A549 (cell line): ENCODE measurements around the gene ACADVL. TPM values are rescaled to one million over a fixed set of nuclear protein-coding genes. Genes with fewer than 3 reads are reported as not detected.

ENCODE experiments used
- ATAC-seq, 2 experiments: fragments of 200-7000 bp in 1 of 2; fragments of >200 bp in 1 of 2; cut with Nextera tagmentation in 1 of 2; cut with Tn5 transposase in 1 of 2; 3 replicates each; pipeline versions ENCODE4 v1.8.0 to v1.9.1; 2018 to 2020; ENCODE audit warnings: mild to moderate bottlenecking in 1 of 2, moderate library complexity in 1 of 2
- CTCF ChIA-PET: fragments of 300-600 bp; sonication (Branson Sonifier 250); formaldehyde crosslinking; extraction: SDS; loops from one replicate; lab custom pipeline; 2021; ENCODE audit warnings: antibody characterized with exemption, inconsistent platforms; lab: Yijun Ruan, JAX
- POLR2A ChIA-PET: fragments of 350-600 bp; formaldehyde crosslinking; extraction: SDS; loops from one replicate; lab custom pipeline; 2021; ENCODE audit warnings: antibody characterized with exemption, inconsistent platforms; lab: Yijun Ruan, JAX
- DNase-seq, 2 experiments: peaks; one replicate each; pipeline versions ENCODE4 v3.0.0 to v3.0.0-alpha.2; 2011 to 2016; ENCODE audit warnings: low read depth in 1 of 2, low spot score in 1 of 2
- FAIRE-seq: peaks from 2 replicates; lab custom pipeline; 2011; peaks lifted over from hg19 to GRCh38; lab: Jason Lieb, UNC
- H3K27ac ChIP-seq, 2 experiments: fragments of >200 bp; sonication (Bioruptor Twin); formaldehyde crosslinking; 3 replicates each; pipeline ENCODE4 v1.5.1; 2016 to 2017
- H3K4me1 ChIP-seq: fragments of >200 bp; sonication (Bioruptor Twin); formaldehyde crosslinking; 3 replicates; pipeline ENCODE4 v1.6.1; 2016
- H3K4me2 ChIP-seq: fragments of >200 bp; sonication (Bioruptor Twin); formaldehyde crosslinking; 3 replicates; pipeline ENCODE4 v1.6.1; 2016
- H3K4me3 ChIP-seq: fragments of >200 bp; sonication (Bioruptor Twin); formaldehyde crosslinking; 3 replicates; pipeline ENCODE4 v1.5.1; 2016
- H3K9me3 ChIP-seq: fragments of >200 bp; sonication (Bioruptor Twin); formaldehyde crosslinking; 3 replicates; pipeline ENCODE4 v1.6.1; 2016
- BCL3 ChIP-seq: fragments of >200 bp; sonication (Bioruptor Twin); formaldehyde crosslinking; IDR thresholded peaks from 3 replicates; pipeline ENCODE4 v1.6.1; 2016
- CBX8 ChIP-seq: fragments of 200-600 bp; sonication (generic); IDR thresholded peaks from 2 replicates; pipeline ENCODE4 v1.6.1; 2016
- CEBPB ChIP-seq, 2 experiments: fragments of >200 bp in 1 of 2; sonication (Bioruptor Twin) in 1 of 2; formaldehyde crosslinking in 1 of 2; IDR thresholded peaks; 2 replicates each; pipeline ENCODE4 v1.6.1; 2012 to 2016
- CHD4 ChIP-seq: fragments of 200-600 bp; sonication (generic); IDR thresholded peaks from 2 replicates; pipeline ENCODE4 v1.6.1; 2016; ENCODE audit warnings: antibody characterized with exemption, mild to moderate bottlenecking, borderline replicate concordance
- E2F6 ChIP-seq: IDR thresholded peaks from 2 replicates; pipeline ENCODE4 v1.6.1; 2012; ENCODE audit warnings: low read depth, borderline replicate concordance
- EHF ChIP-seq: fragments of 250-450 bp; sonication (Bioruptor Pico); IDR thresholded peaks from 2 replicates; pipeline ENCODE4 v1.5.0; 2020; ENCODE audit warnings: mild to moderate bottlenecking
- EP300 ChIP-seq, 2 experiments: fragments of >200 bp; sonication (Bioruptor Twin); formaldehyde crosslinking; IDR thresholded peaks; 2 replicates in 1 of 2; 3 replicates in 1 of 2; pipeline ENCODE4 v1.6.1; 2016 to 2017
- FOSL2 ChIP-seq, 2 experiments: fragments of 450-650 bp in 1 of 2; fragments of >200 bp in 1 of 2; sonication (Bioruptor Twin) in 1 of 2; formaldehyde crosslinking; IDR thresholded peaks; 2 replicates each; pipeline versions ENCODE4 v1.5.0 to v1.6.1; 2016 to 2020; ENCODE audit warnings: mild to moderate bottlenecking in 1 of 2, moderate library complexity in 1 of 2
- FOXS1 ChIP-seq: fragments of 250-450 bp; sonication (Bioruptor Pico); IDR thresholded peaks from 2 replicates; pipeline ENCODE4 v1.5.0; 2020; ENCODE audit warnings: mild to moderate bottlenecking, moderate library complexity
- GATA3 ChIP-seq: IDR thresholded peaks from 2 replicates; pipeline ENCODE4 v1.6.1; 2012; ENCODE audit warnings: borderline replicate concordance
- HDAC2 ChIP-seq: fragments of 200-600 bp; sonication (generic); IDR thresholded peaks from 2 replicates; pipeline ENCODE4 v1.6.1; 2016
- HOXB5 ChIP-seq: fragments of 250-450 bp; sonication (Bioruptor Pico); IDR thresholded peaks from 2 replicates; pipeline ENCODE4 v1.5.0; 2020; ENCODE audit warnings: mild to moderate bottlenecking, moderate library complexity
- JUN ChIP-seq, 2 experiments: fragments of >200 bp; sonication (Bioruptor Twin); formaldehyde crosslinking; IDR thresholded peaks; 2 replicates in 1 of 2; 3 replicates in 1 of 2; pipeline ENCODE4 v1.6.1; 2016 to 2017
- KDM5A ChIP-seq: fragments of 200-600 bp; sonication (generic); IDR thresholded peaks from 2 replicates; pipeline ENCODE4 v1.6.1; 2016; ENCODE audit warnings: antibody characterized with exemption, mild to moderate bottlenecking
- NPAS2 ChIP-seq: fragments of 250-450 bp; sonication (Bioruptor Pico); IDR thresholded peaks from 2 replicates; pipeline ENCODE4 v1.8.0; 2022; ENCODE audit warnings: mild to moderate bottlenecking, moderate library complexity, borderline replicate concordance
- PHF8 ChIP-seq: fragments of 200-600 bp; sonication (generic); IDR thresholded peaks from 2 replicates; pipeline ENCODE4 v1.6.1; 2016; ENCODE audit warnings: low read depth, mild to moderate bottlenecking, antibody characterized with exemption, moderate library complexity, borderline replicate concordance
- POLR2A ChIP-seq: IDR thresholded peaks from 2 replicates; pipeline ENCODE4 v1.6.1; 2012; ENCODE audit warnings: mild to moderate bottlenecking, low read length
- RAD21 ChIP-seq, 2 experiments: fragments of >200 bp in 1 of 2; sonication (Bioruptor Twin) in 1 of 2; formaldehyde crosslinking in 1 of 2; IDR thresholded peaks in 1 of 2; conservative IDR thresholded peaks in 1 of 2; 2 replicates in 1 of 2; 3 replicates in 1 of 2; pipeline ENCODE4 v1.6.1; 2012 to 2018; ENCODE audit warnings: inconsistent platforms in 1 of 2
- SMC3 ChIP-seq: fragments of >200 bp; sonication (Bioruptor Twin); formaldehyde crosslinking; IDR thresholded peaks from 3 replicates; pipeline ENCODE4 v1.6.1; 2018; ENCODE audit warnings: inconsistent platforms
- SREBF2 ChIP-seq: fragments of 450-650 bp; IDR thresholded peaks from 2 replicates; pipeline ENCODE4 v1.6.1; 2014; ENCODE audit warnings: mild to moderate bottlenecking, moderate library complexity
- TFCP2L1 ChIP-seq: fragments of 250-450 bp; sonication (Bioruptor Pico); IDR thresholded peaks from 2 replicates; pipeline ENCODE4 v1.5.0; 2021; ENCODE audit warnings: mild to moderate bottlenecking
- ZSCAN20 ChIP-seq: fragments of 250-450 bp; sonication (Bioruptor Pico); IDR thresholded peaks from 2 replicates; pipeline ENCODE4 v1.8.0; 2022; ENCODE audit warnings: mild to moderate bottlenecking, moderate library complexity
- WGBS: methylation state at CpG from one replicate; pipeline ENCODE4 v1.1.6; 2017; ENCODE audit errors: missing lambda C conversion rate; 5-methylcytosine and 5-hydroxymethylcytosine counted together
- polyA plus RNA-seq, 4 experiments: library from polyadenylated mRNA; depleted of rRNA in 3 of 4; stranded (reverse); fragments of >200 nt; fragmentation: RNase III in 1 of 4; extraction: RNeasy Plus Mini Kit Qiagen cat#74134 plus additional on column Dnase treatment in 1 of 4; gene quantifications; 2 replicates in 3 of 4; 3 replicates in 1 of 4; pipeline ENCODE4 v1.2.3, GENCODE V29; 2011 to 2017
- TF ChIP-seq, protein P1 (sequence below): fragments of >200 bp; sonication (Bioruptor Twin); formaldehyde crosslinking; IDR thresholded peaks from 2 replicates; pipeline ENCODE4 v1.6.1; 2016
- TF ChIP-seq, protein P2 (sequence below): fragments of 250-450 bp; sonication (Bioruptor Pico); IDR thresholded peaks from 2 replicates; pipeline ENCODE4 v1.5.0; 2021; ENCODE audit warnings: mild to moderate bottlenecking, moderate library complexity, borderline replicate concordance

The ACADVL gene
- polyA plus RNA-seq, 2 of the 4 experiments (the other 2 are of a cell fraction), result 238 to 425 TPM

DNA sequence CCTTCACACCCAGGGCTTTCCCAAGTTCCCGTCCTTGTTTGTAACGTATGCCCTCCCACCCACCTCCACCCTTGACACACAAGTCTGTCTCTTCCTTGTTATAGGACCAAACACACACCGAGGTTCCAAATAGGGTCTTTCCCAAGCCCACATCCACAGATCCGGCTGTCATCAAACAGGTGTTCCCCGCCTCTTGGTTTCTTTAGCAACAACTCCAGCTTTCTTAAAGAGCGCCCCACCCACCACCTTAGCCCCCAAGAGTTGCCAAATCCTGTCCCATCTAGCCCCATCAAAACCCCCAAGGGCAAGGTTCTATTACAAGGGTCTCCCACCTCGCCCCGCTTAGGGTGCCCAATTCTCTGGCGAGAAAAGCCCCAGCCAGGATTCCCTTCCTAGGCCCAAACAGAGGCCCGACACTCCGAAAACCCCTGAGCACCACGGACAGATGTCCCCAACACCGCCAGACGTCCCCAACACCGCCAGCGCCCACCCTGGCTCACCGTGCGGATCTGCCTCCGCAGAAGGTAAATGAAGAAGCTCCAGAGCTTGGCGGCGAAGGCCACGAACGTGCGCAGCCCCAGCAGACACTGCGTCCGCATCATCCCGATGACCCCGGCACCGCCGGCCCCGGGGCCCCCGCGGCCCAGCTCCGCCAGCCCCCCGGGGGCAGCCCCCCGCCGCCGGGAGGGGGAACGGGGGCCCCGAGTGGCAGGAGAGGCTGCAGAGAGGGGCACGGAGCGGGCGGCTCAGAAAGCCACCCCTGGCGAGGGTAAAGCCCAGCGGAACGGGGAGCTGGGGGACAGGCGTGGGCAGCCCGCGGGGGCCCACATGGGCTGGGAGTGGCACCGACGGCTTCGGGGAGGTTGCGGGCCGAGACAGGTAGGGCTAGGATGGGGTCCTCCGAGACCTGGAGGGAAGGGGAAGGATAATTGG lies 31.2 kb downstream of the ACADVL start (continued):
- TF ChIP-seq NPAS2, result no peak
- TF ChIP-seq SREBF2, result no peak
- TF ChIP-seq EP300 (IDR thresholded peaks at IDR 0.05), result no peak

- DNase-seq (peak; percentile 99 to 100), FAIRE-seq (peak; percentile 99), ATAC-seq (peak; percentile 95 to 97)
- H3K4me2 ChIP-seq, result peak within 1 kb of the TSS; percentile 96
- H3K27ac ChIP-seq, result peak within 1 kb of the TSS; percentile 96 to 99
- TF ChIP-seq CEBPB (IDR thresholded peaks at IDR 0.05) (no peak), KDM5A (peak; percentile 99), BCL3 (peak; percentile 44; the same call in 2 of the 3 replicates), HDAC2 (peak; percentile 95; the same call in 1 of the 2 replicates), TFCP2L1 (CRISPR knock-in tag) (0 out of 2 replicates have a peak, but pooled peaks have one; percentile 42), FOSL2 (IDR thresholded peaks at IDR 0.05) (no peak), FOSL2 (CRISPR knock-in tag; IDR thresholded peaks at IDR 0.05) (0 out of 2 replicates have a peak, but pooled peaks have one; percentile 64), JUN (IDR thresholded peaks at IDR 0.05) (peak; percentile 89 to 90; a peak in 4 of 5 replicates), POLR2A (peak; percentile 60), GATA3 (no peak)
- 0% methylated on average over 26 of the region's 41 CpGs for WGBS
- CTCF ChIA-PET, result interaction anchor here (1.6 to 4.6 kb wide), 5 partner anchors 10 to 45 kb away, joined by 4 to 29 read pairs (median 6); partner anchors contain the start of gene GABARAP
- no peaks in the 10 kb centered on the region for H3K9me3 ChIP-seq
- H3K4me1 ChIP-seq, result peaks cover 28% of the 10 kb centered on the region
- H3K4me3 ChIP-seq, result peak within 1 kb of the TSS; percentile 99
- POLR2A ChIA-PET, result interaction anchor here (0.6 to 2.0 kb wide), 4 partner anchors 9 to 29 kb away, joined by 3 to 15 read pairs (median 5); partner anchors contain the start of genes GABARAP, PHF23 and SLC2A4
Measured at GRCh38 chr17:7251661-7252175, 32.0 kb downstream of the ACADVL start, which contains the start of gene CTDNEP1. TSS of gene CTDNEP1 (minus strand) at chr17:7251734. CDS start at chr17:7251296, 438 bp downstream.

- 3% methylated on average over 48 of the region's 55 CpGs for WGBS
- ChIA-PET CTCF (interaction anchor here (1.6 kb wide), 1 partner anchor 11 kb away, joined by 7 read pairs; the partner anchor contains the start of gene GABARAP), POLR2A (interaction anchor here (1.0 to 2.0 kb wide), 3 partner anchors 10 to 14 kb away, joined by 3 to 15 read pairs (median 6); partner anchors contain the start of genes GABARAP and PHF23)
- no peaks in the 10 kb centered on the region for H3K9me3 ChIP-seq
- peak within 1 kb of the TSS; percentile 96 to 99 for H3K27ac ChIP-seq
- ATAC-seq, result peak; percentile 85 to 86
- peak within 1 kb of the TSS; percentile 96 for H3K4me2 ChIP-seq
- peaks cover 28% of the 10 kb centered on the region for H3K4me1 ChIP-seq
- FAIRE-seq, result peak; percentile 88
- peak; percentile 97 to 98 for DNase-seq
- peak within 1 kb of the TSS; percentile 99 for H3K4me3 ChIP-seq
- TF ChIP-seq HOXB5 (CRISPR knock-in tag), result peak; percentile 39; the same call in 1 of the 2 replicates
- no peak for TF ChIP-seq CHD4
- TF ChIP-seq PHF8, result peak; percentile 95
- TF ChIP-seq ZSCAN20 (CRISPR knock-in tag), result no peak
- TF ChIP-seq E2F6, result 0 out of 2 replicates have a peak, but pooled peaks have one; percentile 9
- TF ChIP-seq RAD21 (conservative IDR thresholded peaks at IDR 0.05 in 1 of 2, IDR thresholded peaks at IDR 0.05 in 1 of 2), result peak; percentile 31 to 56; a peak in 4 of 5 replicates
- TF ChIP-seq, protein P1, sequence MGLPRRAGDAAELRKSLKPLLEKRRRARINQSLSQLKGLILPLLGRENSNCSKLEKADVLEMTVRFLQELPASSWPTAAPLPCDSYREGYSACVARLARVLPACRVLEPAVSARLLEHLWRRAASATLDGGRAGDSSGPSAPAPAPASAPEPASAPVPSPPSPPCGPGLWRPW, result no peak
- TF ChIP-seq, protein P2, sequence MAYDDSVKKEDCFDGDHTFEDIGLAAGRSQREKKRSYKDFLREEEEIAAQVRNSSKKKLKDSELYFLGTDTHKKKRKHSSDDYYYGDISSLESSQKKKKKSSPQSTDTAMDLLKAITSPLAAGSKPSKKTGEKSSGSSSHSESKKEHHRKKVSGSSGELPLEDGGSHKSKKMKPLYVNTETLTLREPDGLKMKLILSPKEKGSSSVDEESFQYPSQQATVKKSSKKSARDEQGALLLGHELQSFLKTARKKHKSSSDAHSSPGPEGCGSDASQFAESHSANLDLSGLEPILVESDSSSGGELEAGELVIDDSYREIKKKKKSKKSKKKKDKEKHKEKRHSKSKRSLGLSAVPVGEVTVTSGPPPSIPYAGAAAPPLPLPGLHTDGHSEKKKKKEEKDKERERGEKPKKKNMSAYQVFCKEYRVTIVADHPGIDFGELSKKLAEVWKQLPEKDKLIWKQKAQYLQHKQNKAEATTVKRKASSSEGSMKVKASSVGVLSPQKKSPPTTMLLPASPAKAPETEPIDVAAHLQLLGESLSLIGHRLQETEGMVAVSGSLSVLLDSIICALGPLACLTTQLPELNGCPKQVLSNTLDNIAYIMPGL (CRISPR knock-in tag), result no peak
- no peak for TF ChIP-seq EHF (CRISPR knock-in tag)
- TF ChIP-seq JUN (IDR thresholded peaks at IDR 0.05), result peak in 1 of 2 experiments; percentile 90; a peak in 3 of 5 replicates
- no peak for TF ChIP-seq CBX8
- no peak for TF ChIP-seq FOXS1 (CRISPR knock-in tag)
- TF ChIP-seq BCL3, result peak; percentile 41; the same call in 1 of the 3 replicates
- TF ChIP-seq SMC3, result peak; percentile 61
Measured at GRCh38 chr17:7252176-7253043, 32.7 kb downstream of the ACADVL start, which contains the start of gene ELP5. TSS of gene ELP5 (plus strand) at chr17:7252215. CDS start at chr17:7252551, 336 bp downstream.
